HCT116 (cell line): ENCODE data around the gene AIRE. TPM values are rescaled to one million over a fixed set of nuclear protein-coding genes. Genes with fewer than 3 reads are reported as not detected.

Experiments used
- ATAC-seq: fragments of 200-7000 bp; cut with Tn5 transposase; 2 replicates; pipeline ENCODE4 v1.9.1; 2020; ENCODE audit warnings: mild to moderate bottlenecking, moderate library complexity
- BruUV-seq: library from RNA; stranded (reverse); fragments of 400-500 nt; replicated peaks from 2 replicates; lab custom pipeline; 2021; lab: Mats Ljungman, UMichigan
- CTCF ChIA-PET: fragments of 300-600 bp; sonication (Branson Sonifier 250); formaldehyde crosslinking; loops from one replicate; lab custom pipeline; 2021; ENCODE audit warnings: antibody characterized with exemption; lab: Charles Lee
- POLR2A ChIA-PET: fragments of 300-600, 350-600 bp; sonication (Branson Sonifier 250); formaldehyde crosslinking; loops from one replicate; lab custom pipeline; 2021; ENCODE audit warnings: antibody characterized with exemption; lab: Charles Lee
- RAD21 ChIA-PET, 2 experiments: fragments of 300-600 bp; sonication (Branson Sonifier 250); formaldehyde crosslinking; loops; one replicate each; lab custom pipeline; 2023; ENCODE audit warnings: low total read pairs in 2 of 2; ENCODE audit not compliant: uncharacterized antibody in 2 of 2, unreplicated experiment in 2 of 2, low non-redundant PET in 1 of 2; lab: Charles Lee
- DNase-seq: peaks from one replicate; pipeline ENCODE4 v3.0.0-alpha.2; 2010; ENCODE audit warnings: low read depth, low spot score
- H2AFZ ChIP-seq: fragments of 200-600 bp; shearing (Covaris generic), sonication (generic); 2 replicates; pipeline ENCODE4 v1.6.1; 2017; ENCODE audit warnings: low read depth, mixed run types, mixed read lengths, antibody characterized with exemption, low read length; ENCODE audit not compliant: poor library complexity, severe bottlenecking
- H3K27ac ChIP-seq: 2 replicates; pipeline ENCODE4 v1.5.1; 2012; ENCODE audit warnings: low read depth, low read length
- H3K27me3 ChIP-seq: fragments of 200-600 bp; sonication (generic); 2 replicates; pipeline ENCODE4 v1.6.1; 2016; ENCODE audit warnings: mixed run types, low read length, mixed read lengths; ENCODE audit not compliant: insufficient read depth
- H3K36me3 ChIP-seq, 2 experiments: fragments of 200-500 bp in 1 of 2; fragments of 200-600 bp in 1 of 2; sonication (Bioruptor generic) in 1 of 2; sonication (generic) in 1 of 2; 2 replicates each; pipeline versions ENCODE4 v1.5.1 to v1.6.1; 2014 to 2016; ENCODE audit warnings: low read length in 2 of 2, inconsistent platforms in 1 of 2, mixed read lengths in 1 of 2, mixed run types in 1 of 2; ENCODE audit not compliant: insufficient read depth in 2 of 2, control insufficient read depth in 1 of 2
- H3K4me1 ChIP-seq, 2 experiments: fragments of 200-600 bp in 1 of 2; sonication (generic) in 1 of 2; 2 replicates each; pipeline versions ENCODE4 v1.5.1 to v1.6.1; 2012 to 2017; ENCODE audit warnings: low read length in 2 of 2, inconsistent platforms in 1 of 2, mild to moderate bottlenecking in 1 of 2, mixed read lengths in 1 of 2, mixed run types in 1 of 2, moderate library complexity in 1 of 2; ENCODE audit not compliant: insufficient read depth in 2 of 2, control insufficient read depth in 1 of 2
- H3K4me2 ChIP-seq: fragments of 200-600 bp; sonication (generic); 2 replicates; pipeline ENCODE4 v1.6.1; 2017; ENCODE audit warnings: mixed run types, low read length, mixed read lengths
- H3K4me3 ChIP-seq, 2 experiments: fragments of 200-600 bp in 1 of 2; sonication (generic) in 1 of 2; replicated peaks in 1 of 2; 2 replicates each; pipeline ENCODE4 v1.5.1; 2011 to 2016; ENCODE audit warnings: low read length in 2 of 2, control low read depth in 1 of 2, low read depth in 1 of 2, mild to moderate bottlenecking in 1 of 2, mixed read lengths in 1 of 2, mixed run types in 1 of 2
- H3K79me2 ChIP-seq: fragments of 200-600 bp; sonication (generic); 2 replicates; pipeline ENCODE4 v1.6.1; 2017; ENCODE audit warnings: mild to moderate bottlenecking, mixed run types, low read length, moderate library complexity, mixed read lengths; ENCODE audit not compliant: insufficient read depth
- H3K9ac ChIP-seq: fragments of 200-600 bp; sonication (generic); 2 replicates; pipeline ENCODE4 v1.6.1; 2016; ENCODE audit warnings: low read length, mixed read lengths
- H3K9me2 ChIP-seq: fragments of 200-600 bp; sonication (generic), shearing (Covaris generic); 2 replicates; pipeline ENCODE4 v1.6.1; 2017; ENCODE audit warnings: mixed run types, mild to moderate bottlenecking, moderate library complexity; ENCODE audit not compliant: insufficient read depth
- H3K9me3 ChIP-seq, 2 experiments: fragments of 200-500 bp in 1 of 2; fragments of 200-600 bp in 1 of 2; sonication (Bioruptor generic) in 1 of 2; sonication (generic) in 1 of 2; 2 replicates each; pipeline ENCODE4 v1.6.1; 2014 to 2017; ENCODE audit warnings: low read length in 2 of 2, mixed read lengths in 2 of 2, inconsistent platforms in 1 of 2, low read depth in 1 of 2, mild to moderate bottlenecking in 1 of 2, mixed run types in 1 of 2, moderate library complexity in 1 of 2; ENCODE audit not compliant: control insufficient read depth in 1 of 2, insufficient read depth in 1 of 2
- H4K20me1 ChIP-seq: fragments of 200-600 bp; sonication (generic), shearing (Covaris generic); 2 replicates; pipeline ENCODE4 v1.6.1; 2017; ENCODE audit warnings: mixed run types, mild to moderate bottlenecking, moderate library complexity; ENCODE audit not compliant: insufficient read depth
- CBX3 ChIP-seq: IDR thresholded peaks from 2 replicates; pipeline ENCODE4 v1.6.1; 2012; ENCODE audit warnings: low read depth
- CEBPB ChIP-seq: IDR thresholded peaks from 2 replicates; pipeline ENCODE4 v1.6.1; 2012; ENCODE audit warnings: low read depth
- EGR1 ChIP-seq: IDR thresholded peaks from 2 replicates; pipeline ENCODE4 v1.6.1; 2012; ENCODE audit warnings: low read depth
- EZH2phosphoT487 ChIP-seq: fragments of 200-600 bp; IDR thresholded peaks from 2 replicates; pipeline ENCODE4 v1.6.1; 2018; ENCODE audit warnings: antibody characterized with exemption, borderline replicate concordance
- FOSL1 ChIP-seq: IDR thresholded peaks from 2 replicates; pipeline ENCODE4 v1.6.1; 2012; ENCODE audit warnings: low read depth
- POLR2A ChIP-seq: IDR thresholded peaks from 2 replicates; pipeline ENCODE4 v1.7.0; 2011; ENCODE audit warnings: borderline replicate concordance; ENCODE audit not compliant: insufficient read depth, insufficient read length; ENCODE audit errors: extremely low read depth
- POLR2AphosphoS5 ChIP-seq: IDR thresholded peaks from 2 replicates; pipeline ENCODE4 v1.6.1; 2011; ENCODE audit warnings: mild to moderate bottlenecking, low read depth, low read length, moderate library complexity
- SIN3A ChIP-seq: IDR thresholded peaks from 2 replicates; pipeline ENCODE4 v1.6.1; 2012; ENCODE audit warnings: low read depth
- YY1 ChIP-seq: IDR thresholded peaks from 2 replicates; pipeline ENCODE4 v1.6.1; 2011; ENCODE audit warnings: low read length, low read depth, moderate library complexity, mild to moderate bottlenecking; ENCODE audit not compliant: insufficient replicate concordance; ENCODE audit errors: extremely low read depth
- ZFX ChIP-seq: fragments of 450-650 bp; IDR thresholded peaks from 2 replicates; pipeline ENCODE4 v1.6.1; 2017
- ZNF274 ChIP-seq: fragments of 200-500 bp; sonication (Bioruptor generic); IDR thresholded peaks from 2 replicates; pipeline ENCODE4 v1.6.1; 2014; ENCODE audit warnings: mild to moderate bottlenecking, low read depth, low read length, inconsistent platforms
- intact Hi-C: fragments of 100-400 bp; cut with micrococcal nuclease; formaldehyde crosslinking; loops from 2 replicates; pipeline ENCODE4 v1.10.0; 2022
- total RNA-seq: library from RNA; stranded (reverse); gene quantifications from one replicate; pipeline ENCODE4 v1.2.1, GENCODE V29; 2021; ENCODE audit not compliant: unreplicated experiment
- TF ChIP-seq, protein P1 (sequence below), 3 experiments: fragments of 200-600 bp in 1 of 3; sonication (generic) in 1 of 3; IDR thresholded peaks in 2 of 3; conservative IDR thresholded peaks in 1 of 3; 2 replicates each; pipeline ENCODE4 v1.5.1; 2012 to 2017; ENCODE audit warnings: low read depth in 2 of 3, low read length in 2 of 3, antibody characterized with exemption in 1 of 3, borderline replicate concordance in 1 of 3, control low read depth in 1 of 3, mild to moderate bottlenecking in 1 of 3, mixed read lengths in 1 of 3, mixed run types in 1 of 3, moderate library complexity in 1 of 3; ENCODE audit not compliant: insufficient read depth in 1 of 3

AIRE gene
- total RNA-seq, 1 experiment from 2014 or later = not detected

DNA sequence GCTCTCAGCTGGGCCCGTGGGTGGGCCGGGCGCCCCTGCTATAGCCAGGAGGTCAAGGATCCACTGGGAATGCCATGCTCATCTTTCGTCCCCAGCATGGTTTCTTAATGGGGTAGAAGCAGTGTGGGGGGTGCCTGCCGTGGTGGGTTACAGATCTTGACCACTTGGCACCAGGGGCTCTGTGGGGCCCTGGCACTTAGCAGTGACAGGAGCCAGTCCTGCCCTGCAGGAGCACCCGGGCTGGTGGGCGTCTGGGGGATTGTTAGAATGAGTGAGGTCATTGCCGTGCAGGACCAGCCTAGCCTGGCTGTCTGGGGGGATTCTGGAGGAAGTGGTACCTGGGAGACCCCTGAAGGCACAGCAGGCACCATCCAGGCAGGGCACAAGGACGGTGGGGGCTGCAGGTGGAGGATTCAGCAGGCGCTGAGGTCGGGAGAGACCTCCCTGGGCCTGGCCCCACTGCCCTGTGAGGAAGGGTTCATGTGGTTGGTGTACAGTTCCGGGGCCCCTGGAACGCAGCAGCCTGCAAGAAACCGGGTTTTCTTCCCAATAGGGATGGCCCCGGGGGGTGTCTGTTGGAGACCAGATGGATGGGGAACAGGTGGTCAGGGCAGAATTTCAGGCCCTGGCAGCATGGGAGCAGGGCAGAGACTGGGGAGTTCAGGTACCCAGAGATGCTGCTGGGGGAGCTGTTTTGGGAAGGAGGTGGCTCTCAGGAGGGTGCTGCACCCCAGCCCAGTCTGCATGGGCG is 4.8 kb downstream of the AIRE start:
- RAD21 ChIA-PET = no interaction called here
- Histone ChIP-seq H3K4me1 (peaks cover 0 to 4% of the 10 kb centered on the region in 2 experiments; a peak in 1 of 4 replicates), H3K9me3 (no peaks in the 10 kb centered on the region), H3K9me2 (no peaks in the 10 kb centered on the region), H3K27ac (no peak overlapping the region), H2AFZ (no peak overlapping the region), H3K4me2 (no peak overlapping the region)
- POLR2A ChIA-PET = no interaction called here
- intact Hi-C loops = no loop called here
- CTCF ChIA-PET = no interaction called here
- no peak for DNase-seq
- TF ChIP-seq ZFX (no peak), CEBPB (no peak), POLR2A (no peak), EGR1 (no peak)
- TF ChIP-seq, all 23 proteins: peak for 0
- Histone ChIP-seq H3K9ac (no peak overlapping the region), H3K27me3 (no peaks in the 10 kb centered on the region), H4K20me1 (no peaks in the 10 kb centered on the region), H3K36me3 (no peaks in the 10 kb centered on the region), H3K79me2 (no peaks in the 10 kb centered on the region), H3K4me3 (no peak overlapping the region)
- BruUV-seq = no TSS peak
- ATAC-seq = no peak

DNA sequence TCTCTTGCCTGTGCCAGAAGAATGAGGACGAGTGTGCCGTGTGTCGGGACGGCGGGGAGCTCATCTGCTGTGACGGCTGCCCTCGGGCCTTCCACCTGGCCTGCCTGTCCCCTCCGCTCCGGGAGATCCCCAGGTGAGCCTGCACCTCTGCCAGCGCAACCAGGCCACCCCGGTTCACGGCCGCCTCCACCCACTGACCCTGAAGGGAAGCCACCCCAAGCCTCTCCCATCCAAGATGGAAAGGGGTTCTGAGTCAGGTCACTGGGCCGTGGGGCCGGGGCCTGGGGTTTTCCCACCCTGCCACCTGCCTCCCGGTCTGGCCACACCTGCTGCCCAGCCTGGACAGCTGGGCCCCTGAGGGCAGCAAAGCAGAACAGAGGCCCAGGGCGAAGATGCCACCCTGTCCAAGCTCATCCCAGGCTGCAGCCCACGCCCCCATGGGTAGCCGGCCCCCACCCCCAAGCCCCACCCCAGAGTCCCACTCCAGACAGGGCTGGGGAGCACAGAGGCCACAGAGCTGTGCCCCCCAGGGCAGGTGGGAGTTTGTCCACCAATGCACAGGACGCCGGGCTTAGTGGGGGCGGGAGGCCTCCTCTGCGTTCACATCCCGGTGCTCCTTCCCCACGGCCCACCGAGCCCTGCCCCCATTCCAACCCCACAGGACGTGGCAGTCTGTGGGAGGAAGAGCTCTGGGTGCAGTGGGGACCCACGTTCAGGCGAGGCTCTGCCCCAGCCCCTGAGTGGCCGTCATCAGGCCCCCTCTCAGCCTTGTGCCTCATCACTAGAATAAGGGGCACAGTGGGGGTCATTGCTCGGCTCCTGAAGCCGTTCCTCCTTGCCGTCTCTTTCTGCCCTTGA is 5.6 kb downstream of the AIRE start:
- Histone ChIP-seq H3K4me3 (no peak overlapping the region), H3K4me2 (no peak overlapping the region), H3K9me2 (no peaks in the 10 kb centered on the region), H3K36me3 (no peaks in the 10 kb centered on the region), H3K9me3 (no peaks in the 10 kb centered on the region), H3K79me2 (no peaks in the 10 kb centered on the region), H3K4me1 (peaks cover 0 to 4% of the 10 kb centered on the region in 2 experiments; a peak in 1 of 4 replicates), H2AFZ (no peak overlapping the region), H3K9ac (no peak overlapping the region), H3K27ac (no peak overlapping the region), H4K20me1 (no peaks in the 10 kb centered on the region), H3K27me3 (no peaks in the 10 kb centered on the region)
- ATAC-seq (no peak), DNase-seq (no peak)
- no TSS peak for BruUV-seq
- TF ChIP-seq POLR2A = no peak
- no peak for TF ChIP-seq EGR1
- TF ChIP-seq CBX3 = no peak
- TF ChIP-seq ZNF274 = no peak
- no peak for TF ChIP-seq POLR2AphosphoS5
- TF ChIP-seq, protein P1, sequence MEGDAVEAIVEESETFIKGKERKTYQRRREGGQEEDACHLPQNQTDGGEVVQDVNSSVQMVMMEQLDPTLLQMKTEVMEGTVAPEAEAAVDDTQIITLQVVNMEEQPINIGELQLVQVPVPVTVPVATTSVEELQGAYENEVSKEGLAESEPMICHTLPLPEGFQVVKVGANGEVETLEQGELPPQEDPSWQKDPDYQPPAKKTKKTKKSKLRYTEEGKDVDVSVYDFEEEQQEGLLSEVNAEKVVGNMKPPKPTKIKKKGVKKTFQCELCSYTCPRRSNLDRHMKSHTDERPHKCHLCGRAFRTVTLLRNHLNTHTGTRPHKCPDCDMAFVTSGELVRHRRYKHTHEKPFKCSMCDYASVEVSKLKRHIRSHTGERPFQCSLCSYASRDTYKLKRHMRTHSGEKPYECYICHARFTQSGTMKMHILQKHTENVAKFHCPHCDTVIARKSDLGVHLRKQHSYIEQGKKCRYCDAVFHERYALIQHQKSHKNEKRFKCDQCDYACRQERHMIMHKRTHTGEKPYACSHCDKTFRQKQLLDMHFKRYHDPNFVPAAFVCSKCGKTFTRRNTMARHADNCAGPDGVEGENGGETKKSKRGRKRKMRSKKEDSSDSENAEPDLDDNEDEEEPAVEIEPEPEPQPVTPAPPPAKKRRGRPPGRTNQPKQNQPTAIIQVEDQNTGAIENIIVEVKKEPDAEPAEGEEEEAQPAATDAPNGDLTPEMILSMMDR (IDR thresholded peaks at IDR 0.05 in 2 of 3, conservative IDR thresholded peaks at IDR 0.05 in 1 of 3; ENCODE audit: borderline replicate concordance in 1 of 3, insufficient read depth in 1 of 3, low read depth in 2 of 3, low read length in 2 of 3) = no peak
- TF ChIP-seq CEBPB = no peak
- TF ChIP-seq YY1 = no peak
- TF ChIP-seq SIN3A = no peak
- no peak for TF ChIP-seq EZH2phosphoT487
- no peak for TF ChIP-seq FOSL1
- intact Hi-C loops = no loop called here
- CTCF ChIA-PET = interaction anchor here (1.5 kb wide), 1 partner anchor 12 kb away, joined by 5 read pairs; no protein-coding TSS in a partner anchor
- POLR2A ChIA-PET = no interaction called here
- RAD21 ChIA-PET = no interaction called here
